Activated naive CD4-positive, alpha-beta T cell treated with Interleukin-2 at 50 U/mL for 16 hours (primary cell): ENCODE data around the gene DMBX1.

Source experiments
- DNase-seq: peaks from one replicate; pipeline ENCODE4 v3.0.0-alpha.2; 2020

DMBX1 gene

GRCh38 chr1:46461017-46461808, 28.4 kb upstream of the DMBX1 start:
- no peak for DNase-seq

GRCh38 chr1:46461809-46462448, 27.7 kb upstream of the DMBX1 start:
- no peak for DNase-seq

- DNase-seq = no peak
These were observed 25.6 kb upstream of the DMBX1 start for GRCh38 chr1:46464013-46464548.

- DNase-seq = no peak
These were observed 24.7 kb upstream of the DMBX1 start for GRCh38 chr1:46464915-46465314.

GRCh38 chr1:46465981-46466476, 23.6 kb upstream of the DMBX1 start:
- no peak for DNase-seq

- no peak for DNase-seq
These were observed 23.0 kb upstream of the DMBX1 start for GRCh38 chr1:46466477-46467182.

- DNase-seq = no peak
These were observed 22.5 kb upstream of the DMBX1 start for GRCh38 chr1:46467183-46467504.

- DNase-seq = no peak
These were observed 19.8 kb upstream of the DMBX1 start for GRCh38 chr1:46469881-46470280.

- DNase-seq = no peak
These were observed 17.7 kb upstream of the DMBX1 start for GRCh38 chr1:46471848-46472492.

GRCh38 chr1:46472498-46473181, 17.0 kb upstream of the DMBX1 start:
- no peak for DNase-seq

GRCh38 chr1:46473991-46474390, 15.6 kb upstream of the DMBX1 start:
- DNase-seq = no peak

- DNase-seq = no peak
These were observed 15.1 kb upstream of the DMBX1 start for GRCh38 chr1:46474570-46474969.

- no peak for DNase-seq
These were observed 13.0 kb upstream of the DMBX1 start for GRCh38 chr1:46476673-46477072.

GRCh38 chr1:46477153-46477929, 12.3 kb upstream of the DMBX1 start:
- peak; percentile 81 for DNase-seq

GRCh38 chr1:46478721-46479485, 10.7 kb upstream of the DMBX1 start:
- DNase-seq = no peak

GRCh38 chr1:46479744-46480350, 9.8 kb upstream of the DMBX1 start:
- DNase-seq = no peak

- DNase-seq = no peak
These were observed 8.5 kb upstream of the DMBX1 start for GRCh38 chr1:46480959-46481646.

GRCh38 chr1:46481961-46482360, 7.7 kb upstream of the DMBX1 start:
- DNase-seq = no peak

GRCh38 chr1:46483589-46483988, 6.0 kb upstream of the DMBX1 start:
- no peak for DNase-seq
